A549 (cell line): Measurements from ENCODE around the gene TMC7.

ENCODE experiments used
- EP300 ChIP-seq, 2 experiments: fragments of >200 bp; sonication (Bioruptor Twin); formaldehyde crosslinking; IDR thresholded peaks; 2 replicates in 1 of 2; 3 replicates in 1 of 2; pipeline ENCODE4 v1.6.1; 2016 to 2017
- USF2 ChIP-seq: fragments of 450-650 bp; IDR thresholded peaks from 2 replicates; pipeline ENCODE4 v1.6.1; 2014; ENCODE audit warnings: antibody characterized with exemption
- TF ChIP-seq, protein P1 (sequence below): fragments of 150-350 bp; IDR thresholded peaks from 2 replicates; pipeline ENCODE4 v1.6.1; 2014; ENCODE audit warnings: low read depth, mild to moderate bottlenecking, low read length
- TF ChIP-seq, protein P2 (sequence below): fragments of >200 bp; sonication (Bioruptor Twin); formaldehyde crosslinking; IDR thresholded peaks from 3 replicates; pipeline ENCODE4 v1.5.1; 2016

DNA sequence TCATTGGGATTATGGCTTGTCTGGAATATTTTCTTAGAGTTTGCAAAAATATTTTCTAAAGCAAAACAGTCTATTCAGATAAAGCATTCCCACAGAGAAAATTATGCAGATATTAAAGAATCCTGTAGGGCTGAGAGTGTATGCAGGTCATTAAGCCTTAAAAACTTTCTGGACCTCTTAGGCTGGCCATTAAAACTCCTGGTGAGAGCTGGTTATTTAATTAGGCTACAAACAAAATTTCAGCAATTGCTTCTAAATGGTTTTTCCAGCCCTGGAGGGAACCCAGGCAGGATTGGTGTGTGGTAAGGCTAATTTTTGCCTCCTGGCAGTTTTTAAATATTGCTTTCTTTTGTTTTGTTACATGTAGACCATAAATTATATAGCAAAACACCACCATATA, 30.2 kb upstream of the TMC7 start:
- TF ChIP-seq, protein P1, sequence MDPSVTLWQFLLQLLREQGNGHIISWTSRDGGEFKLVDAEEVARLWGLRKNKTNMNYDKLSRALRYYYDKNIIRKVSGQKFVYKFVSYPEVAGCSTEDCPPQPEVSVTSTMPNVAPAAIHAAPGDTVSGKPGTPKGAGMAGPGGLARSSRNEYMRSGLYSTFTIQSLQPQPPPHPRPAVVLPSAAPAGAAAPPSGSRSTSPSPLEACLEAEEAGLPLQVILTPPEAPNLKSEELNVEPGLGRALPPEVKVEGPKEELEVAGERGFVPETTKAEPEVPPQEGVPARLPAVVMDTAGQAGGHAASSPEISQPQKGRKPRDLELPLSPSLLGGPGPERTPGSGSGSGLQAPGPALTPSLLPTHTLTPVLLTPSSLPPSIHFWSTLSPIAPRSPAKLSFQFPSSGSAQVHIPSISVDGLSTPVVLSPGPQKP = no peak
- no peak for TF ChIP-seq EP300 (IDR thresholded peaks at IDR 0.05)
- TF ChIP-seq, protein P2, sequence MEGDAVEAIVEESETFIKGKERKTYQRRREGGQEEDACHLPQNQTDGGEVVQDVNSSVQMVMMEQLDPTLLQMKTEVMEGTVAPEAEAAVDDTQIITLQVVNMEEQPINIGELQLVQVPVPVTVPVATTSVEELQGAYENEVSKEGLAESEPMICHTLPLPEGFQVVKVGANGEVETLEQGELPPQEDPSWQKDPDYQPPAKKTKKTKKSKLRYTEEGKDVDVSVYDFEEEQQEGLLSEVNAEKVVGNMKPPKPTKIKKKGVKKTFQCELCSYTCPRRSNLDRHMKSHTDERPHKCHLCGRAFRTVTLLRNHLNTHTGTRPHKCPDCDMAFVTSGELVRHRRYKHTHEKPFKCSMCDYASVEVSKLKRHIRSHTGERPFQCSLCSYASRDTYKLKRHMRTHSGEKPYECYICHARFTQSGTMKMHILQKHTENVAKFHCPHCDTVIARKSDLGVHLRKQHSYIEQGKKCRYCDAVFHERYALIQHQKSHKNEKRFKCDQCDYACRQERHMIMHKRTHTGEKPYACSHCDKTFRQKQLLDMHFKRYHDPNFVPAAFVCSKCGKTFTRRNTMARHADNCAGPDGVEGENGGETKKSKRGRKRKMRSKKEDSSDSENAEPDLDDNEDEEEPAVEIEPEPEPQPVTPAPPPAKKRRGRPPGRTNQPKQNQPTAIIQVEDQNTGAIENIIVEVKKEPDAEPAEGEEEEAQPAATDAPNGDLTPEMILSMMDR = no peak
- TF ChIP-seq USF2 = no peak
